GM12874 (cell line): ENCODE data around the gene PRR5L.

Source experiments
- TF ChIP-seq, protein P1 (sequence below): IDR thresholded peaks from 2 replicates; pipeline ENCODE4 v1.5.1; 2011; ENCODE audit warnings: low read depth, mild to moderate bottlenecking, control low read depth, low read length, moderate library complexity; ENCODE audit not compliant: insufficient read depth

The PRR5L gene

GRCh38 chr11:36437413-36437812 is 141.3 kb downstream of the PRR5L start:
- TF ChIP-seq, protein P1, sequence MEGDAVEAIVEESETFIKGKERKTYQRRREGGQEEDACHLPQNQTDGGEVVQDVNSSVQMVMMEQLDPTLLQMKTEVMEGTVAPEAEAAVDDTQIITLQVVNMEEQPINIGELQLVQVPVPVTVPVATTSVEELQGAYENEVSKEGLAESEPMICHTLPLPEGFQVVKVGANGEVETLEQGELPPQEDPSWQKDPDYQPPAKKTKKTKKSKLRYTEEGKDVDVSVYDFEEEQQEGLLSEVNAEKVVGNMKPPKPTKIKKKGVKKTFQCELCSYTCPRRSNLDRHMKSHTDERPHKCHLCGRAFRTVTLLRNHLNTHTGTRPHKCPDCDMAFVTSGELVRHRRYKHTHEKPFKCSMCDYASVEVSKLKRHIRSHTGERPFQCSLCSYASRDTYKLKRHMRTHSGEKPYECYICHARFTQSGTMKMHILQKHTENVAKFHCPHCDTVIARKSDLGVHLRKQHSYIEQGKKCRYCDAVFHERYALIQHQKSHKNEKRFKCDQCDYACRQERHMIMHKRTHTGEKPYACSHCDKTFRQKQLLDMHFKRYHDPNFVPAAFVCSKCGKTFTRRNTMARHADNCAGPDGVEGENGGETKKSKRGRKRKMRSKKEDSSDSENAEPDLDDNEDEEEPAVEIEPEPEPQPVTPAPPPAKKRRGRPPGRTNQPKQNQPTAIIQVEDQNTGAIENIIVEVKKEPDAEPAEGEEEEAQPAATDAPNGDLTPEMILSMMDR = no peak

DNA sequence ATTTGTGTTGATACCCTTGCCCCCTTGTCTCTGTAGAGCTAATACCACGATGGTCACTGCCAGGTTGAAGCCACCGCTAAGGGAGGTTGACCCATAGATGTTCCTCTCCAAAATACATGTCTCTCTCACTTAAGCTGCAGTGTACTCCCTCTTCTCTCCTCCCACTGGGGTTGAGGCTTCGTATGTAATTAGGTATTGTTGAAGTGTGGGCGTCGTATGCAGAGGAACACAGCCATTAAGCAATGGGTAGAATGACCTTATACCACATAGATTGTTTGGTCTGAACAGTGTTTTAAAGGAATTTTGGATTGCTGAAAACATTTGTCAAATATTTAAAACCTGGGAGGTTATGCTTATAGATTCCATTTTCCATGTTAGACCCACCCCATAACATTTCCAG is 142.0 kb downstream of the PRR5L start:
- TF ChIP-seq, protein P1 = no peak

GRCh38 chr11:36441610-36442208 is 145.6 kb downstream of the PRR5L start:
- TF ChIP-seq, protein P1 = no peak

GRCh38 chr11:36443661-36444060 is 147.6 kb downstream of the PRR5L start:
- TF ChIP-seq, protein P1 = no peak

- TF ChIP-seq, protein P1 = no peak
Measured at GRCh38 chr11:36446135-36446534, 150.0 kb downstream of the PRR5L start.

DNA sequence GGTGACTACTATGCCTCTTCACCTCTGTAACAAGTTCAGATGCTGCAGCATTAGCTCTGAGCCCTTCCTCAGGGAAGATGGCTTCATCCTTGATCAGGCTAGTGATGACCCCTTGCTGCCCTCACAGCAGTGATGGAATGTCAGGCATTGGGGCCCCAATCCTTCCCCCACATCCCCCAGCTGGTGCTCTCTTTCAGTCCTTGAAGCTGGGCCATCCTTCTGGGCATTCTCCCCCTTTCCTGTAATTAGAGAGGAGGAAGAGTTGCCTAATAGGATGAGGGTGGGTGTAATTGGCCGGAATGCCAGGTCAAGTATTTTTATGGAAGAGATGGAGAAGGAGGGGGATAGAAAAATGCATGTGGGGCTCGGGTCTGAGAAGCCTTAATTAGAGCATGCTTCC is 151.4 kb downstream of the PRR5L start:
- TF ChIP-seq, protein P1 = no peak

DNA sequence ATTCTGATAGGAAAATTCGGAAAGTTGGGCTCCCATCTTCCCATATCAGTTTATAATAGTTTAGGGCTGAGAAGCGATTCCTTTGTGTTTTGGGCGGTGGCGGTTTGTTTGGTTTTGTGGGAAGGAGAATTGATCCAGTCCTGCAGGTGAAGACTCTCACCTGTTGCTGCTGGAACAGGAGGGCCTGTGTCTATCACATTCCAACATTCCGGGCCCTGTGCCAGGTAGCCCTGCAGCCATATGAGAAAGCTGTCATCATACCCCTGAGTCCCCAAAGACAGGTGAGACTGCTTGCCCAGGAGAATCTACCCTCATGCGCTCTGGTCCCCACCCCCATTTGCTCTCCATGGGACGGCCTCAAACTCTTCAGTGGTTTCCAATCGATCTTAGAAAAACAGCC is 151.9 kb downstream of the PRR5L start:
- TF ChIP-seq, protein P1 = no peak
